Keratinocyte (primary cell): ENCODE data around the gene TBKBP1. TPM values are rescaled to one million over a fixed set of nuclear protein-coding genes. Genes with fewer than 3 reads are reported as not detected.

Experiments
- DNase-seq: peaks from one replicate; pipeline ENCODE4 v3.0.0-alpha.2; 2011; ENCODE audit warnings: low read depth, missing footprints, low spot score
- FAIRE-seq: peaks from 2 replicates; lab custom pipeline; 2011; peaks lifted over from hg19 to GRCh38; lab: Jason Lieb, UNC
- H2AFZ ChIP-seq: 2 replicates; pipeline ENCODE4 v1.6.0; 2012; ENCODE audit warnings: low read length, control low read depth, inconsistent platforms; ENCODE audit not compliant: control insufficient read depth
- H3K27ac ChIP-seq: 2 replicates; pipeline ENCODE4 v1.5.1; 2011; ENCODE audit warnings: low read length; ENCODE audit not compliant: control insufficient read depth, insufficient read depth
- H3K27me3 ChIP-seq: 3 replicates; pipeline ENCODE4 v1.6.0; 2011; ENCODE audit warnings: low read length; ENCODE audit not compliant: control insufficient read depth, insufficient read depth; ENCODE audit errors: extremely low read depth
- H3K36me3 ChIP-seq, 2 experiments: 2 replicates in 1 of 2; 3 replicates in 1 of 2; pipeline ENCODE4 v1.5.1; 2011; ENCODE audit warnings: low read length in 2 of 2, mild to moderate bottlenecking in 1 of 2; ENCODE audit not compliant: control insufficient read depth in 2 of 2, insufficient read depth in 2 of 2; ENCODE audit errors: extremely low read depth in 1 of 2
- H3K4me1 ChIP-seq: 3 replicates; pipeline ENCODE4 v1.5.1; 2011; ENCODE audit warnings: low read length; ENCODE audit not compliant: control insufficient read depth, insufficient read depth; ENCODE audit errors: extremely low read depth
- H3K4me2 ChIP-seq: 3 replicates; pipeline ENCODE4 v1.6.0; 2011; ENCODE audit warnings: low read depth, low read length; ENCODE audit not compliant: control insufficient read depth, insufficient read depth; ENCODE audit errors: extremely low read depth
- H3K4me3 ChIP-seq, 3 experiments: fragments of 200-600 bp in 1 of 3; sonication (generic) in 1 of 3; 2 replicates in 2 of 3; 3 replicates in 1 of 3; pipeline ENCODE4 v1.5.1; 2011 to 2016; ENCODE audit warnings: low read length in 3 of 3, mild to moderate bottlenecking in 3 of 3, control low read depth in 2 of 3, inconsistent platforms in 1 of 3, low read depth in 1 of 3, mixed read lengths in 1 of 3, mixed run types in 1 of 3, moderate library complexity in 1 of 3; ENCODE audit not compliant: control insufficient read depth in 2 of 3, insufficient read depth in 2 of 3; ENCODE audit errors: extremely low read depth in 1 of 3
- H3K79me2 ChIP-seq: 2 replicates; pipeline ENCODE4 v1.6.0; 2012; ENCODE audit warnings: low read length; ENCODE audit not compliant: control insufficient read depth, insufficient read depth
- H3K9ac ChIP-seq: 3 replicates; pipeline ENCODE4 v1.6.0; 2011; ENCODE audit warnings: low read length; ENCODE audit not compliant: control insufficient read depth, insufficient read depth; ENCODE audit errors: extremely low read depth
- H3K9me1 ChIP-seq: 3 replicates; pipeline ENCODE4 v1.6.0; 2011; ENCODE audit warnings: low read length; ENCODE audit not compliant: control insufficient read depth, insufficient read depth; ENCODE audit errors: extremely low read depth
- H3K9me3 ChIP-seq: 2 replicates; pipeline ENCODE4 v1.5.1; 2012; ENCODE audit warnings: low read depth, low read length; ENCODE audit not compliant: control insufficient read depth
- H4K20me1 ChIP-seq: 3 replicates; pipeline ENCODE4 v1.6.0; 2011; ENCODE audit warnings: low read length; ENCODE audit not compliant: control insufficient read depth, insufficient read depth; ENCODE audit errors: extremely low read depth
- CTCF ChIP-seq, 3 experiments: IDR thresholded peaks in 1 of 3; conservative IDR thresholded peaks in 1 of 3; optimal IDR thresholded peaks in 1 of 3; 2 replicates in 2 of 3; 3 replicates in 1 of 3; pipeline versions ENCODE3 to v1.5.1; 2011; ENCODE audit warnings: low read length in 3 of 3, mild to moderate bottlenecking in 3 of 3, moderate library complexity in 2 of 3, control low read depth in 1 of 3, inconsistent platforms in 1 of 3; ENCODE audit not compliant: insufficient read depth in 2 of 3; ENCODE audit errors: extremely low read depth in 1 of 3
- EZH2 ChIP-seq: IDR thresholded peaks from one replicate; pipeline ENCODE4 v1.6.1; 2012; ENCODE audit warnings: inconsistent platforms, mild to moderate bottlenecking, low read length, moderate library complexity
- dilution Hi-C: fragments of 300-500 bp; cut with MboI; formaldehyde crosslinking; loops from one replicate; pipeline ENCODE4 v1.7.0; 2020; ENCODE audit warnings: low sequenced_read_pairs; ENCODE audit not compliant: extremely low pct_ligation_motif_present
- polyA plus RNA-seq, 5 experiments: library from polyadenylated mRNA; depleted of rRNA in 3 of 5; stranded (reverse) in 3 of 5; stranded (forward) in 1 of 5; unstranded in 1 of 5; fragments of >200 nt; gene quantifications; 1 replicate in 1 of 5; 2 replicates in 3 of 5; 3 replicates in 1 of 5; pipeline versions ENCODE4 v1.2.1 to v1.2.3, GENCODE V29; 2011 to 2012; ENCODE audit warnings: missing spikeins in 2 of 5, low read depth in 1 of 5, low replicate concordance in 1 of 5

The TBKBP1 gene
- polyA plus RNA-seq, 1 donor (not counting 4 experiments of a cell fraction or from before 2014, with no cell fraction given), result 4.3 TPM

GRCh38 chr17:47670064-47670463, 23.9 kb upstream of the TBKBP1 start:
- Histone ChIP-seq H3K27ac (no peak overlapping the region), H3K36me3 (peaks cover 57 to 77% of the 10 kb centered on the region in 2 experiments)
- FAIRE-seq, result no peak

GRCh38 chr17:47674499-47674898, 19.5 kb upstream of the TBKBP1 start:
- no peaks in the 10 kb centered on the region for H3K9me3 ChIP-seq
- no peak for DNase-seq
- peaks cover 65 to 77% of the 10 kb centered on the region in 2 experiments for H3K36me3 ChIP-seq
- no peaks in the 10 kb centered on the region for H3K27me3 ChIP-seq
- no peak for FAIRE-seq
- dilution Hi-C loops, result no loop called here
- no peak overlapping the region for H3K27ac ChIP-seq
- H3K4me2 ChIP-seq, result no peak overlapping the region
- TF ChIP-seq CTCF (optimal IDR thresholded peaks at IDR 0.05 in 1 of 3, IDR thresholded peaks at IDR 0.05 in 1 of 3, conservative IDR thresholded peaks at IDR 0.05 in 1 of 3; ENCODE audit: extremely low read depth in 1 of 3, insufficient read depth in 2 of 3, low read length in 3 of 3), result no peak
- TF ChIP-seq EZH2, result no peak
- H2AFZ ChIP-seq, result no peak overlapping the region
- H4K20me1 ChIP-seq, result peaks cover 8% of the 10 kb centered on the region
- H3K9ac ChIP-seq, result no peak overlapping the region
- peaks cover 10% of the 10 kb centered on the region for H3K79me2 ChIP-seq
- H3K4me3 ChIP-seq, result no peak overlapping the region
- no peaks in the 10 kb centered on the region for H3K4me1 ChIP-seq
- H3K9me1 ChIP-seq, result no peaks in the 10 kb centered on the region

More at GRCh38 chr17:47670064-47670463, 23.9 kb upstream of the TBKBP1 start:
- DNase-seq, result no peak
- Histone ChIP-seq H3K9me3 (no peaks in the 10 kb centered on the region), H2AFZ (no peak overlapping the region), H3K4me1 (no peaks in the 10 kb centered on the region), H3K4me3 (no peak overlapping the region), H3K27me3 (no peaks in the 10 kb centered on the region), H3K4me2 (no peak overlapping the region), H4K20me1 (peaks cover 5% of the 10 kb centered on the region), H3K9me1 (no peaks in the 10 kb centered on the region), H3K79me2 (peaks cover 18% of the 10 kb centered on the region), H3K9ac (no peak overlapping the region)
- dilution Hi-C loops, result no loop called here
- TF ChIP-seq EZH2 (no peak), CTCF (optimal IDR thresholded peaks at IDR 0.05 in 1 of 3, IDR thresholded peaks at IDR 0.05 in 1 of 3, conservative IDR thresholded peaks at IDR 0.05 in 1 of 3; ENCODE audit: extremely low read depth in 1 of 3, insufficient read depth in 2 of 3, low read length in 3 of 3) (no peak)
